ENCODE data around the gene GPSM3.
"Not testable (repeated sequence)": the region's sequence is repeated elsewhere in the genome, so short reads cannot be mapped to it uniquely, and the experiment has no call there.

Gene GPSM3

DNA sequence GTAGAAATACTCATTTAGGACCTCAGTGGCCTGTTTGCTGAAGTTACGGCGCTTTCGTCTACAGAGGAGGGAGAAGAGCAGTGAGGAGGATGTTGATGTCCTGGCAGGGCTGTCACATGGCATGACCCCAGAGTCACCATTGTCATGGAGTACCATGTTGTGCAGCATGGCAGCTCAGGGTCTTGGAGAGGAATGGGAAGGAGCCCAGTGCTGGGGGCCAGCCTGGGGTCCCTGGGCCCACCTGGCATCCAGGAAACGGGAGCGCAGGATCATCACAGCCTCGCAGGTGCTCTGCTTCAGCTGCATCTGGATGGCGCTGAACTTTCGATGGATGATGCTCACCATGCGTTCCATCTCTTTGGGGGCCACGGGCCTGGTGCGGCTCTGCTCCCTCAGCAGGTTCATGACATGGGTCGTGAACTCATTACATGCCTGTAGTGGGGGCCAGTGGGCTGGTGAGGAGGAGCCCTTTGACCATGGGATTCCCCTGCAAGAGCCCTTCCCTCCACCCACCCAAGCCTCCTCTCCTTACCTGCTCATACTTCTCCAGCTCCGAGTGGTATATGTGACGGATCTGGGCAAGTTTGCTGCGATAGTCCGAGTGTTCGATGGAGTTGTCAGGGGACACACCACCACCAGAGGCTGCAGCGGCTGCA, 4.6 kb downstream of the GPSM3 start:
- not testable (repeated sequence) for DNase-seq (ENCODE audit: low spot score)

GRCh38 chr6:32187009-32187709, 5.3 kb downstream of the GPSM3 start:
- no peak for DNase-seq (ENCODE audit: low spot score)

- DNase-seq (ENCODE audit: low spot score): not testable (repeated sequence)
These were observed 6.1 kb downstream of the GPSM3 start for GRCh38 chr6:32186151-32186840.

DNA sequence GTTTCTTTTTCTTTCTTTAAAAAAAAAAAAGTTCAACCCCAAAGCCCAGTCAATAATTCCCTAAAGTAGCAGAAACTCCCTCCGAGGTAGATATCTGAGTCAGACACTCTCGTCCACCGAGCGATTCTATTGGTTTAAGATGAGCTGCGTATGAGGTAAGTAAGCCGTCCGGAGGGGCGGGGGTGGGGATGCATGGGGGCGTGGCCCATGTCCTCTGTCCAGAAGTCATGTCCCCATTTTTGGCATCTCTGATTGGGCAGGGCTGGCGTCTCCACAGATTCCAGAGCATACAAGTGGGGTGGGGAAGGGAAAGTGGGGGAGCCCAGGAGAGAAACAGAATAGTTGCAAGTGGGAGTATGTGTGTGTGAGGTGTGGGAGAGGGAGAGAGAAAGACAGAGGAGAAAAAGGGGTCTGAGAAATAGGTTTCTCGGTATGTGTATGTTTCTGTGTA, 6.7 kb downstream of the GPSM3 start:
- not testable (repeated sequence) for DNase-seq (ENCODE audit: low spot score)

DNA sequence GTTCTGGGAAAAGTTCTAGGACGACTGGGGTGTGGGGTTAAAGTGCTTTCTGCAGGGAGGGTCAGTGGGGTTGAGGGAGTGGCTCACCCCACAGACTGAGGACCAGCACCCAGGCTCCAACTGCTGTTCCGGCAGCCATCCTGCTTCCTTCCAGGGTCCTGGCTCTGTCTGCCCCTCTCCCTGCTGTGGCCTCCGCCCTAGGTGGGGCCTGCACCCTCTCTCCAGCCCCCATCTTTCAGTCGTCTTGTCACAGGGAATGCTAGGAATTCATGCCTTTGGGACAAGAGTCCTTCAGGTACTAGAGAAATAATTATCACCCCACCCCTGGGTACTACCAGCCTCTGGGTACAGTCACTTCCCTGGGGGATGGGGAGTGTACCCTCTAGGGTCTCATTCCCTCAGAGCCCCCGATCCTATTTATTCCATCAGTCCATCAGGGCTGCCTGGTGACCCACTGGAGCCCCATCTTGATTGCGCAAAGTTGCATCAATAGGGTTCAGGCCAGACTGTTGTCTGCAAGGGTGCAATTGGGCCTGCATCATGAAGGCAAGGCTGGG, 8.3 kb downstream of the GPSM3 start, which contains the start of gene AGER:
TSS of gene AGER (minus strand) at position 170 of the 557 bp plus-strand sequence. CDS start at position 139, 31 bp downstream.
- DNase-seq (ENCODE audit: low spot score): no peak

- no peak for DNase-seq (ENCODE audit: low spot score)
These were observed 8.9 kb downstream of the GPSM3 start for GRCh38 chr6:32183483-32184083.

DNA sequence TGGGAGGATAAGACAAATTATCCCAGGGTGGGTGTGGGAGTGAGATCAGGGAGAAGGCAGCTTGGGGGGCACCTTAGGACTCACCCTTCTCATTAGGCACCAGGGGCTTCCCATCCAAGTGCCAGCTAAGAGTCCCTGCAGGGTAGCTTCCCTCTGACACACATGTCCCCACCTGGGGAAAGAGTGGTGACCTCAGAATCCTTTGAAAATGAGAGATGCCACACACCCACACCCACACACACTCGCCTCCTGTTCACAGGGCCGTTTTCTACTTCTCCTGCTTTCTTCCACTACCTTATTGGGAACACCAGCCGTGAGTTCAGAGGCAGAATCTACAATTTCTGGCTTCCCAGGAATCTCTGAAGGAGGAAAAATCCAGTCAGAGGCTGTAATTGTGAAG, 9.4 kb downstream of the GPSM3 start:
- DNase-seq (ENCODE audit: low spot score): no peak

GRCh38 chr6:32182555-32182981, 9.9 kb downstream of the GPSM3 start:
- no peak for DNase-seq (ENCODE audit: low spot score)

DNA sequence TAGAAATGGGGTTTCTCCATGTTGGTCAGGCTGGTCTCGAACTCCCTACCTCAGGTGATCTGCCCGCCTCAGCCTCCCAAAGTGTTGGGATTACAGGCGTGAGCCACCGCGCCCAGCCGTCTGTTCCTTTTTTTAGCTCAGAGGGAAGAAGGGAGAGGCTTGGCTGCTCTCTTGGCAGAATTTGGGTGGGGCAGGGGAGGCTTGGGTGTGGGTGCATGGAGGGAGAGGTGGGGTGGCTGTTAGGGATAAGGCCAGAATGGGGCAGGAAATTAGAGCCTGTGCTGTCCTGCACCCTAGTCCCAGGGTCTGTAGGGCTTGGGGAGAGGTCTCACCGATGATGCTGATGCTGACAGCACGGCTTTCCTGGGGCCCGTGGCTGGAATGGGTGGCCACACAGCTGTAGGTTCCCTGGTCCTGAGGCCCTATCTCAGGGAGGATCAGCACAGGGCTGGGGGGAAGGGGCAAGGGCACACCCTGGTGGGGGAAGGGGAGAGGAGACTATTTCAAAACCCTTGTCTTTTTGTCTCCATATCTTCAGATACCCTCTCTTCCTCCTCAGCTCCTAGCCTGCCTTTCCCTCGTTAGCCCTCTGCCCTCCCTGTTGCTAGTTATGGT, 10.4 kb downstream of the GPSM3 start:
- DNase-seq (ENCODE audit: low spot score): no peak

- DNase-seq (ENCODE audit: low spot score): no peak
These were observed 11.2 kb downstream of the GPSM3 start for GRCh38 chr6:32181148-32181702.

DNA sequence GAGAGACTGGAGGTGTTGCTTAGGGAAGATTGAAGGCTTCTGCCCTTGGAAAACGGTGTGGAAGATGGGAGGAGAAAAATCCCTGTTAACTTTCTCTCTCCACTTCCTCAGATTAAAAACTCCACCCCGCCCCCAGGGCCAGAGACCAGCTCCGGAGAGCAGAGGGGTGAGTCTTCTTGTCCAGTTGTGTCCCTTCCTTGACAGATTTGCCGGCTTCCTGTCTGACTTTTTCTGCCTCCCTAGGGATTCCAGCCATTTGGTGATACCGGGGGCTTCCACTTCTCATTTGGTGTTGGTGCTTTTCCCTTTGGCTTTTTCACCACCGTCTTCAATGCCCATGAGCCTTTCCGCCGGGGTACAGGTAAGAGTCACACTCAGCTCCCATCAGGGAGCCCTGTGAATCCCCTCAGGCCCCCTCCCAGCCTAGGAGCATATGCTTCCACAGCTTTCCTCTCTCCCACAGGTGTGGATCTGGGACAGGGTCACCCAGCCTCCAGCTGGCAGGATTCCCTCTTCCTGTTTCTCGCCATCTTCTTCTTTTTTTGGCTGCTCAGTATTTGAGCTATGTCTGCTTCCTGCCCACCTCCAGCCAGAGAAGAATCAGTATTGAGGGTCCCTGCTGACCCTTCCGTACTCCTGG, 12.6 kb downstream of the GPSM3 start:
- no peak for DNase-seq (ENCODE audit: low spot score)

DNA sequence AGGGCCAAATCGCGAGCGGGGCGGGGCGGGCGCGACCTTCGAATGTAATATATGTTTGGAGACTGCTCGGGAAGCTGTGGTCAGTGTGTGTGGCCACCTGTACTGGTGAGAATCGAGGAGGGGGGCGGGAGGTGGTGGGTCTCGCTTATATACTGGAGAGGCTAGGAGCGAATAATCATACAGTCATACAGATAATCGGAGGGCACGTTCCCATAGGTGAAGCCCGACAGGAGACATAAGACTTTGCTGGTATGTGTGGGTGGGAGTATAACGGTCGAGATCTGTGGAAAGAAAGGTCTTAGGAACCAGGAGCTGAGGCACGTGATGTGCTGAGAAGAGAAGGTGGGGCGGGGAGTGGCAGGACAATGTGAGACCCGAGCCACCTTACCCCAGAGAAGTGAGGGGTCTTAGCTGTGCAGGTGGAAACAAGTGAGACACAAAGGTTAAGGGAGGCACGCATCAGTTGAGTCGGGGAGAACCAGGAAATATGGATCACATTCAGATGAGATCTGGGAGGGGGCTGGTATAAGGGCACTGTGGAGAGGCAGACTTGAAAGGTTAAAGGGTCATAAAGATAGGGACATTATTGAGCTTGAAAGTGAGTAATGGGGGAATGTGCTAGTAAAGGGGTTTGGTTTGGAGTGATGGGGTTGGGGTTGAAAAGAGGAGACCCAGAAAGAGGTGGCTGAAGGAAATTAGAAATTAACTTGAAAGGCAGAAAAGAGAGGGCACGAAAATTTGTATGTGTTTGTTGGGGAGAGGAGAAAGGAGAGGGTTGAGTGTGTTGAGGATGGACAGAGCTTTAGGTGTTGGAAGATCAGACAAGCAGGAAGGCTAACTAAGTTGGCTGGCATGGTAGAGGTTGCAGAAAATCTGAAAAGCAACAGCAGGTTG, 13.6 kb downstream of the GPSM3 start:
- DNase-seq (ENCODE audit: low spot score): no peak

DNA sequence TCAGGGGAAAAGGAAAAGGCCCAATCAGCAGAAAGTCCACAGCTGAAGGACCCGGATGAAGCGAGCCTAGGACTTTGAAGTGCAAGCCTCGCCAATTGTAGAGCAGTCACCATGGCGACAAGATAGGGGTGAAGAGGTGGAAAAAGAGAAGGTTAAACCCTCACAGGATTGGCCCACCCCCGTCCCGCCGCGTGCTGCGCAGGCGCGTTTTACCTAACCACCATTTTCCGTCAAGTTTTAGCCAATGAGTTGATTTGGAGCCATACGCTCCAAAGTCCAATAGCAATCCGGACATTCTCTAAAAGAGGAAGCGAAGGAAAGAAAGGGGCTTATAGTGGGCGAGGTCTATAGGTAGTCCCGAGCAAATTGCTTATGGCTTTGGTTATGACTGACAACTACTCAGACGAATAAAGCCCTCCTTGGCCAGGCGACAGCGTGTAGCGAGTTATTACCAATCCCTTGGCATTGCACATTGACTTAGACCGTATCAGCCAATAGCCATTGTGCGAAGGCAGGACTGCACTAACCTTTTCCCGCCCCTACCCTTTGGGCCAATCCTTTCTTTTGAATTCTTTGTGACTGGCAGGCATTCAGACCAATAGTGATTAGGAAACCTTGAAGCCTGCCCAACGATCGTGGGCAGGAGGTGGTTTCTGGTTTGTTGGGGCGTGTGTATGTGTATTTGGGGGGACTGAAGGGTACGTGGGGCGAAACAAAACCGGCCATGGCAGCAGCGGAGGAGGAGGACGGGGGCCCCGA, 14.5 kb downstream of the GPSM3 start, which contains the start of gene RNF5:
TSS of gene RNF5 (plus strand) at position 618 of the 759 bp plus-strand sequence. CDS start at position 725, 107 bp downstream.
- DNase-seq (ENCODE audit: low spot score): peak; percentile 100

- no peak for DNase-seq (ENCODE audit: low spot score)
These were observed 15.2 kb downstream of the GPSM3 start for GRCh38 chr6:32177183-32177787.

DNA sequence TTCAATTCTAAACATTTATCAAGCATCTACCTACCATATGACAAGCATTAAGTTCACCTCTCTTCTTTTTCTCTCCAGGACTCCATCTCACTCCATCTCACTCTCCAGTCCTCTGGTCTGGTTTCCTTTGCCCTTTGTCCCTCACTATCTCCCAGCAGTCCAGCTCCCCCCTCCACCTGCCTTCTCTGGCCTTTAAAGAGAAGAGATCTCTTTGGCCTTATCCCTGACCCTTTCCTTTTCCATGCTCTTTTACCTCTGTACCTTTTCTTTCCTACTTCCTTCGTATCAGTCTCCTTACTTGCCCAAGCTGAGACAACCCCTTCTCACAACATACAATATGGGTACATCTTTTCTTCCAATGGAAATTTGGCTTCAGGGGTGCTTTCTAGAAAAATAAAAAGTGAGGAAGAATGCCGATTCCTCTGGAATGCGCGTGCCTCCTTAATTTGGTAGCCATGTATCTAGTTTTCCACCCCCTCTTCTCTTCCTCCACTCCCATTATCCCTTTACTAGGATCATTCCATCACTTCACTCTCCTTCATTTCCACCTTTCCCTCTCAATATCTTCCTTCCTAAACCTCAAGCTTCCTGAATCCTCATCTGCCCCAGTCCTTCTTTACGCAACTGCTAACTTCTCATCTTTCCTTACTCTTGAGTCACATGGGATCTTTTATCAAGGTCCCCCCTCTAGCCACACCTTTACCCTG, 15.8 kb downstream of the GPSM3 start:
- DNase-seq (ENCODE audit: low spot score): no peak

GRCh38 chr6:32175711-32176475, 16.6 kb downstream of the GPSM3 start, which contains the start of gene AGPAT1:
AGPAT1 (minus strand) TSS chr6:32176084; CDS start chr6:32171496, 4,588 bp downstream.
- peak; percentile 99 for DNase-seq (ENCODE audit: low spot score)

- no peak for DNase-seq (ENCODE audit: low spot score)
These were observed 17.1 kb downstream of the GPSM3 start for GRCh38 chr6:32175322-32175710.

Data from Ammon's horn (tissue), 1 donor.